ENCODE results near the gene SLC17A2. TPM values are rescaled to one million over a fixed set of nuclear protein-coding genes. Genes with fewer than 3 reads are reported as not detected.

SLC17A2 gene
- total and polyA plus RNA-seq, 2 of the 13 experiments (the other 11 are each of a cell fraction or from before 2014, with no cell fraction given) = 11.2 to 32.4 TPM

DNA sequence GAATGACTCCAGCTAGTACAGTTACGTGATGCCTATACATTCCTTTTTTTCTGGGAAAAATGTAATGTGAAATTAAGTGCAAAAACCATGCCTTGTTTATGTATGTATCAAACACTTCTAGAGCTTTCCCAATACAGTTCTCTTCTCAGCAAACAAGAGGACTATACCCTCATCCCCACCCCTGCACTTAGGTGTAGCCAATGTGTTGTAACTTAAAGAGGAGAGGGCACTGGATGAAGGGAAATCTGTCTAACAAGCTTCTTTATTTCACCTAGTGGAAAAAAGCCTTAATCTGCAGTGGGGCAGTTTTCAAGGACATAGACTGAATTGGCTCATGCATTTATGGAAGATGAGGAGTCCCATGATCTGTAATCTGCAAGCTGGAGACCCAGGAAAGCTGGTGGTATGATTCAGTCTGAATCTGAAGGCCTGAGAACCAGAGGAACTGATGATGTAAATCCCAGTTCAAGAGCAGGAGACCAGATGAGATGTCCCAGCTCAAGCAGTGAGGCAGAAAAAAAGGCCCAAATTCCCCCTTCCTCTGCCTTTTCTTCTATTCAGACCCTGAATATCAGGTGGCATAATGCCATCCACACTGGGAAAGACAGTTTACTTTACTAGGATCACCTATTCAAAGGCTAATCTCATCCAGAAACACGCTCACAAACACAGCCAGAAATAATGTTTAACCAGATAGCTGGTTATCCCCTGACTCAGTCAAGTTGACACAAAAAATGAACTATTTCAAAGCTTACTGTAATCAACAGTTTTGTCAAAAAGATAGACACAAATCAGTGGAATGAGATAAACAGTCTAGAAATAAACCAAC lies 30.7 kb downstream of the SLC17A2 start (continued):
- TF ChIP-seq, protein P1, sequence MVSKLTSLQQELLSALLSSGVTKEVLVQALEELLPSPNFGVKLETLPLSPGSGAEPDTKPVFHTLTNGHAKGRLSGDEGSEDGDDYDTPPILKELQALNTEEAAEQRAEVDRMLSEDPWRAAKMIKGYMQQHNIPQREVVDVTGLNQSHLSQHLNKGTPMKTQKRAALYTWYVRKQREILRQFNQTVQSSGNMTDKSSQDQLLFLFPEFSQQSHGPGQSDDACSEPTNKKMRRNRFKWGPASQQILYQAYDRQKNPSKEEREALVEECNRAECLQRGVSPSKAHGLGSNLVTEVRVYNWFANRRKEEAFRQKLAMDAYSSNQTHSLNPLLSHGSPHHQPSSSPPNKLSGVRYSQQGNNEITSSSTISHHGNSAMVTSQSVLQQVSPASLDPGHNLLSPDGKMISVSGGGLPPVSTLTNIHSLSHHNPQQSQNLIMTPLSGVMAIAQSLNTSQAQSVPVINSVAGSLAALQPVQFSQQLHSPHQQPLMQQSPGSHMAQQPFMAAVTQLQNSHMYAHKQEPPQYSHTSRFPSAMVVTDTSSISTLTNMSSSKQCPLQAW (CRISPR knock-in tag; IDR thresholded peaks at IDR 0.05) = peak; percentile 93
- TF ChIP-seq, protein P2, sequence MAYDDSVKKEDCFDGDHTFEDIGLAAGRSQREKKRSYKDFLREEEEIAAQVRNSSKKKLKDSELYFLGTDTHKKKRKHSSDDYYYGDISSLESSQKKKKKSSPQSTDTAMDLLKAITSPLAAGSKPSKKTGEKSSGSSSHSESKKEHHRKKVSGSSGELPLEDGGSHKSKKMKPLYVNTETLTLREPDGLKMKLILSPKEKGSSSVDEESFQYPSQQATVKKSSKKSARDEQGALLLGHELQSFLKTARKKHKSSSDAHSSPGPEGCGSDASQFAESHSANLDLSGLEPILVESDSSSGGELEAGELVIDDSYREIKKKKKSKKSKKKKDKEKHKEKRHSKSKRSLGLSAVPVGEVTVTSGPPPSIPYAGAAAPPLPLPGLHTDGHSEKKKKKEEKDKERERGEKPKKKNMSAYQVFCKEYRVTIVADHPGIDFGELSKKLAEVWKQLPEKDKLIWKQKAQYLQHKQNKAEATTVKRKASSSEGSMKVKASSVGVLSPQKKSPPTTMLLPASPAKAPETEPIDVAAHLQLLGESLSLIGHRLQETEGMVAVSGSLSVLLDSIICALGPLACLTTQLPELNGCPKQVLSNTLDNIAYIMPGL (CRISPR knock-in tag; IDR thresholded peaks at IDR 0.05; ENCODE audit: borderline replicate concordance in 1 of 2, low read depth in 1 of 2) = no peak
- TF ChIP-seq ZBTB42 (CRISPR knock-in tag; IDR thresholded peaks at IDR 0.05) (no peak), GTF3A (CRISPR knock-in tag; conservative IDR thresholded peaks at IDR 0.05) (no peak), POGZ (CRISPR knock-in tag; IDR thresholded peaks at IDR 0.05) (peak; percentile 48; the same call in 1 of the 2 replicates), ZNF207 (IDR thresholded peaks at IDR 0.05; ENCODE audit: borderline replicate concordance) (no peak), ZNF547 (CRISPR knock-in tag; IDR thresholded peaks at IDR 0.05) (no peak), ISX (CRISPR knock-in tag; conservative IDR thresholded peaks at IDR 0.05) (no peak), PITX1 (CRISPR knock-in tag; IDR thresholded peaks at IDR 0.05) (peak; percentile 82), SOX6 (IDR thresholded peaks at IDR 0.05) (no peak), SOX6 (CRISPR knock-in tag; IDR thresholded peaks at IDR 0.05) (peak; percentile 88), CREM (IDR thresholded peaks at IDR 0.05) (peak; percentile 60), CREM (CRISPR knock-in tag; IDR thresholded peaks at IDR 0.05) (no peak), MED1 (CRISPR knock-in tag; IDR thresholded peaks at IDR 0.05) (peak; percentile 95), STAG1 (CRISPR knock-in tag; IDR thresholded peaks at IDR 0.05) (peak; percentile 30; the same call in 1 of the 2 replicates), ZSCAN25 (CRISPR knock-in tag; IDR thresholded peaks at IDR 0.05) (peak; percentile 85; the same call in 1 of the 2 replicates), ZNF44 (CRISPR knock-in tag; IDR thresholded peaks at IDR 0.05) (no peak), NFIC (IDR thresholded peaks at IDR 0.05; ENCODE audit: low read length) (peak; percentile 61; the same call in 1 of the 2 replicates)
- TF ChIP-seq, protein P3, sequence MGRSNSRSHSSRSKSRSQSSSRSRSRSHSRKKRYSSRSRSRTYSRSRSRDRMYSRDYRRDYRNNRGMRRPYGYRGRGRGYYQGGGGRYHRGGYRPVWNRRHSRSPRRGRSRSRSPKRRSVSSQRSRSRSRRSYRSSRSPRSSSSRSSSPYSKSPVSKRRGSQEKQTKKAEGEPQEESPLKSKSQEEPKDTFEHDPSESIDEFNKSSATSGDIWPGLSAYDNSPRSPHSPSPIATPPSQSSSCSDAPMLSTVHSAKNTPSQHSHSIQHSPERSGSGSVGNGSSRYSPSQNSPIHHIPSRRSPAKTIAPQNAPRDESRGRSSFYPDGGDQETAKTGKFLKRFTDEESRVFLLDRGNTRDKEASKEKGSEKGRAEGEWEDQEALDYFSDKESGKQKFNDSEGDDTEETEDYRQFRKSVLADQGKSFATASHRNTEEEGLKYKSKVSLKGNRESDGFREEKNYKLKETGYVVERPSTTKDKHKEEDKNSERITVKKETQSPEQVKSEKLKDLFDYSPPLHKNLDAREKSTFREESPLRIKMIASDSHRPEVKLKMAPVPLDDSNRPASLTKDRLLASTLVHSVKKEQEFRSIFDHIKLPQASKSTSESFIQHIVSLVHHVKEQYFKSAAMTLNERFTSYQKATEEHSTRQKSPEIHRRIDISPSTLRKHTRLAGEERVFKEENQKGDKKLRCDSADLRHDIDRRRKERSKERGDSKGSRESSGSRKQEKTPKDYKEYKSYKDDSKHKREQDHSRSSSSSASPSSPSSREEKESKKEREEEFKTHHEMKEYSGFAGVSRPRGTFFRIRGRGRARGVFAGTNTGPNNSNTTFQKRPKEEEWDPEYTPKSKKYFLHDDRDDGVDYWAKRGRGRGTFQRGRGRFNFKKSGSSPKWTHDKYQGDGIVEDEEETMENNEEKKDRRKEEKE (IDR thresholded peaks at IDR 0.05) = no peak
- TF ChIP-seq, protein P4, sequence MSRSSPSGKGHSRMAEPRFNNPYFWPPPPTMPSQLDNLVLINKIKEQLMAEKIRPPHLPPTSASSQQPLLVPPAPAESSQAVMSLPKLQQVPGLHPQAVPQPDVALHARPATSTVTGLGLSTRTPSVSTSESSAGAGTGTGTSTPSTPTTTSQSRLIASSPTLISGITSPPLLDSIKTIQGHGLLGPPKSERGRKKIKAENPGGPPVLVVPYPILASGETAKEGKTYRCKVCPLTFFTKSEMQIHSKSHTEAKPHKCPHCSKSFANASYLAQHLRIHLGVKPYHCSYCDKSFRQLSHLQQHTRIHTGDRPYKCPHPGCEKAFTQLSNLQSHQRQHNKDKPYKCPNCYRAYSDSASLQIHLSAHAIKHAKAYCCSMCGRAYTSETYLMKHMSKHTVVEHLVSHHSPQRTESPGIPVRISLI (CRISPR knock-in tag; IDR thresholded peaks at IDR 0.05; ENCODE audit: borderline replicate concordance) = peak; percentile 16; the same call in 1 of the 2 replicates
- TF ChIP-seq, protein P5, sequence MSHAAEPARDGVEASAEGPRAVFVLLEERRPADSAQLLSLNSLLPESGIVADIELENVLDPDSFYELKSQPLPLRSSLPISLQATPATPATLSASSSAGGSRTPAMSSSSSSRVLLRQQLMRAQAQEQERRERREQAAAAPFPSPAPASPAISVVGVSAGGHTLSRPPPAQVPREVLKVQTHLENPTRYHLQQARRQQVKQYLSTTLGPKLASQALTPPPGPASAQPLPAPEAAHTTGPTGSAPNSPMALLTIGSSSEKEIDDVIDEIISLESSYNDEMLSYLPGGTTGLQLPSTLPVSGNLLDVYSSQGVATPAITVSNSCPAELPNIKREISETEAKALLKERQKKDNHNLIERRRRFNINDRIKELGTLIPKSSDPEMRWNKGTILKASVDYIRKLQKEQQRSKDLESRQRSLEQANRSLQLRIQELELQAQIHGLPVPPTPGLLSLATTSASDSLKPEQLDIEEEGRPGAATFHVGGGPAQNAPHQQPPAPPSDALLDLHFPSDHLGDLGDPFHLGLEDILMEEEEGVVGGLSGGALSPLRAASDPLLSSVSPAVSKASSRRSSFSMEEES (CRISPR knock-in tag; IDR thresholded peaks at IDR 0.05) = peak; percentile 61; the same call in 1 of the 2 replicates
